ENCODE measurements around the gene PRUNE2. TPM values are rescaled to one million over a fixed set of nuclear protein-coding genes. Genes with fewer than 3 reads are reported as not detected.
A peak's percentile ranks its signal among the peaks of the same experiment; 100 is the strongest.

The PRUNE2 gene
- total and polyA plus RNA-seq, 2 of the 8 experiments (the other 6 are each of a cell fraction or from before 2014, with no cell fraction given), result 5.5 to 13.3 TPM

GRCh38 chr9:76741524-76741923 lies 164.4 kb downstream of the PRUNE2 start:
- Histone ChIP-seq H2AK5ac (ENCODE audit: low read depth, low read length) (no peak overlapping the region), H2AFZ (ENCODE audit: low read length) (no peak overlapping the region), H3K4me1 (replicated peaks in 1 of 4; ENCODE audit: control insufficient read depth in 3 of 4, insufficient read depth in 4 of 4, low read length in 3 of 4) (peaks cover 0 to 5% (median 0%) of the 10 kb centered on the region in 4 experiments; a peak in 1 of 7 replicates), H3K4me3 (ENCODE audit: extremely low read depth in 1 of 4, insufficient read depth in 2 of 4, low read depth in 3 of 4, low read length in 4 of 4) (no peak overlapping the region), H4K5ac (ENCODE audit: insufficient read length, low read depth, low read length) (no peak overlapping the region), H3K36me3 (ENCODE audit: control insufficient read depth in 2 of 4, insufficient read depth in 4 of 4, low read length in 3 of 4) (no peaks in the 10 kb centered on the region), H3K18ac (ENCODE audit: extremely low read depth, low read length) (no peak overlapping the region), H3K79me2 (ENCODE audit: control insufficient read depth in 1 of 2, insufficient read depth in 2 of 2, low read length in 2 of 2) (no peaks in the 10 kb centered on the region), H4K91ac (replicated peaks; ENCODE audit: insufficient read length, low read length) (no peak overlapping the region), H3K23me2 (ENCODE audit: low read depth, low read length) (no peaks in the 10 kb centered on the region), H2BK5ac (ENCODE audit: low read depth, low read length) (no peak overlapping the region), H3K56ac (replicated peaks; ENCODE audit: insufficient read length, low read depth, low read length) (no peak overlapping the region), H3K23ac (ENCODE audit: insufficient read length) (no peak overlapping the region), H2BK120ac (replicated peaks; ENCODE audit: low read depth, low read length) (no peak overlapping the region), H3K4me2 (ENCODE audit: insufficient read depth in 1 of 2, low read depth in 2 of 2, low read length in 2 of 2) (no peak overlapping the region), H3K27me3 (replicated peaks in 1 of 4; ENCODE audit: control insufficient read depth in 3 of 4, extremely low read depth in 1 of 4, insufficient read depth in 3 of 4, low read length in 3 of 4) (no peaks in the 10 kb centered on the region), H3K9ac (replicated peaks in 1 of 4; ENCODE audit: extremely low read depth in 1 of 4, low read depth in 3 of 4, low read length in 3 of 4) (no peak overlapping the region), H3K79me1 (ENCODE audit: low read depth, low read length) (no peaks in the 10 kb centered on the region), H3K14ac (ENCODE audit: insufficient read length) (no peak overlapping the region), H3K27ac (ENCODE audit: low read depth, low read length) (no peak overlapping the region), H4K8ac (ENCODE audit: extremely low read depth, insufficient read depth, low read length) (no peak overlapping the region), H4K20me1 (replicated peaks in 1 of 2; ENCODE audit: control insufficient read depth in 1 of 2, insufficient read depth in 2 of 2, low read length in 2 of 2) (no peaks in the 10 kb centered on the region), H3K4ac (replicated peaks; ENCODE audit: insufficient read length, low read depth, low read length) (no peak overlapping the region), H2BK12ac (ENCODE audit: low read depth, low read length) (no peak overlapping the region), H3K9me3 (ENCODE audit: insufficient read depth in 2 of 2, low read depth in 1 of 2, low read length in 1 of 2) (no peaks in the 10 kb centered on the region), H2BK15ac (ENCODE audit: low read length) (no peak overlapping the region), H2BK20ac (ENCODE audit: low read length) (no peak overlapping the region)
- DNase-seq (ENCODE audit: low read depth in 1 of 2, low spot score in 2 of 2), result no peak
- WGBS, 2 experiments (ENCODE audit: extremely low coverage in 1 of 2, insufficient coverage in 1 of 2, insufficient read length in 1 of 2, insufficient replicate concordance in 2 of 2, low coverage in 1 of 2, low lambda C conversion rate in 2 of 2, missing lambda C conversion rate in 1 of 2), result 78% methylated on average over 5 of the region's 5 CpGs; no CpG with 5 or more reads in 1 of the 2 experiments
- no peak for TF ChIP-seq CHD2 (IDR thresholded peaks at IDR 0.05; ENCODE audit: low read length)
- peak; percentile 86 for FAIRE-seq
- ChIA-PET CTCF (ENCODE audit: partially characterized antibody) (interaction anchor here (0.9 to 1.0 kb wide), 2 partner anchors 51 to 246 kb away, joined by 3 read pairs; no protein-coding TSS in a partner anchor), POLR2A (ENCODE audit: partially characterized antibody) (no interaction called here)

All from H1 (cell line).